Left lobe of liver (tissue), 2 donors: ENCODE results near the gene SETBP1. TPM values are rescaled to one million over a fixed set of nuclear protein-coding genes. Genes with fewer than 3 reads are reported as not detected.

Source experiments
- ATAC-seq: fragments of 200-7000 bp; cut with Tn5 transposase; one replicate; pipeline ENCODE4 v1.9.1; 2020; ENCODE audit warnings: mild to moderate bottlenecking, moderate library complexity
- DNase-seq: peaks from one replicate; pipeline ENCODE4 v3.0.0-alpha.2; 2020; ENCODE audit warnings: low spot score
- total RNA-seq: library from RNA; stranded (reverse); gene quantifications from one replicate; pipeline ENCODE4 v1.2.1, GENCODE V29; 2021
- donor health status: DM: no; HTN: no; CAD: no; lungs with moderate emphysema.
- donor health status: DM: no; HTN: yes; CAD: no.

The SETBP1 gene
- total RNA-seq, 1 donor from 2014 or later: 17.3 TPM

DNA sequence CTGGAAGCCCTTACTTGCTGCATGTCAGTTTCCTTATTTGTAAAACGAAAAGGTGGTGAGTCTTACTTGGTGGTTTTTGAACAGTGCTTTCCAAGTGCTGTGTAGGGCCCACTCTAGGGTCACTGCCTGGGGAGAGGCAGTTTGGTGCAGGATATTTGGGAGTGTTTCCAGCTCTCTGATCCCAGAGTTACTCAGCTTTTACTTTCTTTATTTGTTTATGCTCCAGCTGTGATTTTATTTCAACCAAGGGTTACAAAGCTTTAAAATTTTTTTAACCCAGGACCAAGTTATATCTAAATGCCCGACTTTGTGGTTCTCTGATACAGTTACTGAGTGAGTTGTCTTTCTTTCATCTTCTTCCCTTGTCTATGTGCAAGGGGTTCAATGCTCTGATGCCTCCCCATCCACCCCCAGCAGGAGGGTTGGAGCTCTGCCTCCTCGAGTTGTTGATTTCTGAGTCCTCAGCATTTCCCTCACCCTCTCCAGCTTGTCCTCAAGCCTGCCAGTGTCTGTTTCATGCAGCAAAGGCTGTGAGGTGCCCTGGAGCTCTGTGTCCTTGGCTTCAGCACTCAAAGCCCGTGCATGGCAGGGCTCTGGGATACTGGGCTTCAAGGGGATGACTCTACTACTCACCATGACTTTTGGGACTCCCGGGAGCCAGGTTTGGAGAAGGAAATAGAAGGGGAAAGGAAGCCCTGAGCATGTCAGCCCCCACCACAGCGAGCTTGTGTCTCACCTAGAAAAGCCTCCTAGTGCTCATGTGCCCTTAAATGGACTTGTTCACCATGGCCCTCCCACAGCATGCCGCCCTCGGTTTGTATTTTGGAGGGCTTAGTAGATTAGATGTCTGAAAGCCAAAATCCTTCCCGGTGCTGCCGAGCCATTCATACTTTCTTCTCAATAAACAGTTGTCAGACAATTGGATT lies 236.8 kb downstream of the SETBP1 start:
- peak; percentile 64 for ATAC-seq

DNA sequence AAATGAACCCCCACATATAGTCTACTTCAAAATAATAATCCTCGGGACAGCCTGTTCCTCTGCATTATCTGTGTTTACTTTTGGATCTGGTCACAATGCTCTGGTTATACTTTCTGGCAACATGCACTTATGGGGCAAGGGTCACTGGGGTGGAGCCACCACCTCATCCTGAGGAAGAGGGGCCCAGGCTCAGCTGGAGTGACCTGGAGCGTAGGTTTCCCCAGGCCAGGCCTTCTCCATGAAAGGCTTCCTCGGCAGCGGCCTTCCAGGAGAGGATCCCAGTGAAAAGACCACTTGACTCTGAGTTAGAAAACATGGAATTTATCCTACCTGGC lies 237.4 kb downstream of the SETBP1 start:
- ATAC-seq: peak; percentile 86
- DNase-seq: peak; percentile 77

More for the DNA sequence above, 236.8 kb downstream of the SETBP1 start:
- no peak for DNase-seq

DNA sequence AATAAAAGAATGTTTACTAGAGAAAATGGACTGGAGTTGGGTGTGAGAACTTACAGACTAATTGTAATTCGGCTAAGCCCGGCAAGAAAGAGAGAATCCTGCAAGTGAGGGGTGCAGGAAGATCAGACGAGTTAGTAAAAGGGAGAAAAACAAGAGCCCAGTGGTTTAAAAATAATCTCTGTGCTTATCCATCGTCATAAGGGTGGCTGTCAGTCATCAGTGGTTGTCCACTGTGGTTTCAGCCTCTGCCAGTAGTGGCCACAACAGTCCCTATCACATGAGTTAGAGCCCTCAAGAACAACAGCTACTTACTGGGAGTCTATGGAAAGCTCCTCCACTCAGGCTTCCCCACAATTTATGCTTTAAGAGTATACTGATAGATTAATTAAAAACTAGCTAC lies 239.8 kb downstream of the SETBP1 start:
- ATAC-seq: no peak
- no peak for DNase-seq

DNA sequence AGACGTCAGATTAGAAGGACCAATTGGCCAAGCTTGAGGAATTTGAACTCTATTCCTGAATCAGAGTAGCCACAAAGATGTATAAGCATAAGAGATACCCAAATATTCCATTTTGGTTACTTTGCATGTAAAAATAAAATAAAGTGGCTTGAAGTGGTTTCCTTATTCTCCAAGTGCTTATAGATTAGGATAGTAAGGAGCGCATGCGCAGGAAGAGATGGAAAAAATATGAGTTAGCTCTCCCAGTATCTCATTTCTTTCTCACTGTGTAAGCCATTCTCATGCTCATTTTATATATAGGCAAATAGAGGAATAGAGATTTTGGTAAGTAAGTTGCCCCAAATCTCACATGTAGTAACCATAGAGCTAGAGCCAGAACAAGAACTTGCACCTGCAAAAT lies 241.3 kb downstream of the SETBP1 start:
- DNase-seq (no peak), ATAC-seq (no peak)

DNA sequence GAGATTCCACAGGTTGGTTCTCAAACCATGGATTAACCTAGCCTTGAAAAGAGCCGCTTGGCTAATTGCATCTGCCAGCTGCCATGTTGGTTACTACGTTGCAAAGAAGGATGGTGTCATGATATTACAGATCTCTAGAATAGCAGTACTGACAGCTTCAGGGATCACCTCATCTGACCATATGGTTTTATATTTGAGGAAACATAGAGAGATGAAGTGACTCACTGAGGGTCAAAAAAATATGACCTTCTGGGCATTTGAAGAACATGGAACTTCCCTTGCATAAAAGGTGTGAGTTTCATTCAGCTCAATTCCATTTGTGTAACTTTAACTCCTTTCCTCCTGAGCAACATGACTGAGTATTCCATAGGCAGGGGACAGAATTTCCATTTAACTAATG lies 242.3 kb downstream of the SETBP1 start:
- ATAC-seq: no peak
- no peak for DNase-seq

DNA sequence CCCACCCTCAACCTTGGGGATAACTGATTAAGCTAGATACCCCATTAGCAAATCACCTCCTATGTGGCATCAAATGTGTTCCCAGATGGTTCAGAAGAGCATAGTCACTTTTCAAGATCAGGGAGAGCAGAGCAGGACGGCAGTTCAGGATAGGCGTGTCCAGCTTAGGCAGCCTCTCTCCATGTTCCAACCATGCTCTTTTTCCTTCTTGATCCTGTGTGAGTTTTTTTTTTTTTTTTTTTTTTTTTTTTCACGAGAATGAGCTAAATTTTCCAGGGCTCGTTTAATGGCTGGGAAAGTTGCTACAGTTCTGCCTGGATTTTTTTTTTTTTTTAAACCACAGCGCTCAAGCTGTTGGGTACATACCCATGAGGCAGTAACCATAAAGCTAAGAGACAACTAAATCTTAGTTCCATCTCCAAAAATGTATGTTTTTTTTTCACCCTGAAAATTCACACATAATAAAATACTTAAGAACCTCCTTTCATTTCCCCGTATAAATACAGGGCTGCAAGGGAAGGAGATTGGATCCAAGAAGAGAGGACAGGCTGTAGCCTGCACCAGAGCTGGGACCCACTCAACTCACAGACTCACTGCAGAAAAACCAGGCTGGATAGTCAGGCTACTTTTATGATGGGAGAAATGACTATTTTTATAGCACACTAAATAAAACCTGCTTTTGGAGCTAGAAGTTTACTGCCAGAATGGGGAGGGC lies 244.3 kb downstream of the SETBP1 start:
- DNase-seq (no peak), ATAC-seq (no peak)

DNA sequence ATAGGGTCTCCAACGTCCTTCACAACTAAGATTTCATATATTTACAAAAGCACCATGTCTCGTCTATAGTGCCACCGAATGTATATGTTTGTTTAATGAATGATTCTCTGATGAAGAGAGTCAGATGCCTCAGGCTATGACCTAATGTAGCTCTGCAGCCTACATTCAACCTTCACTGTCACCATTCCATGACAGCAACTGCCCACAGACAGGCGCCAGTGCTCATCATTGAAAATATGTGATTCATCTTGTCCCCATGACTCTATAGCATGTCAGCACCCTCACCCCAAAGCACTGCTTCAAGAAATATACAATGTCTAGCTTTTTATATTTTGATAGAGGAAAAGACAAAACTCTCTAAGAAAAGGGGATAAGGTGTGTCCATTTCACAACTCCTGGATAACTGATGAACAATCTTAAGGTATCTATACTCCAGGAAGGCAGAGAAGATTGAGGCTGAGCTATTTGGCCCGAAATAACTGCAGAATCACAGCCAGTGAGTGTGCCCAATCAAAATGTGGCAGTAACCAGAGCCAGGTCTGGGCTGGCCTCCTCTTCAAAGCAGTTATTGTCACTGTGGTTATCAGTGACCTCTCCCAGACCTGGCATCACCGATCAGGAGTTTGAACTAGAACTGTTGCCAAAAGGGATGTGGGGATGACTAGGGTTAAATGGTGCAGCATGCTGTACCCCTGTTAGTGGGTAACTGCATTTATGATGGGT lies 246.6 kb downstream of the SETBP1 start:
- ATAC-seq: peak; percentile 56
- DNase-seq: no peak

DNA sequence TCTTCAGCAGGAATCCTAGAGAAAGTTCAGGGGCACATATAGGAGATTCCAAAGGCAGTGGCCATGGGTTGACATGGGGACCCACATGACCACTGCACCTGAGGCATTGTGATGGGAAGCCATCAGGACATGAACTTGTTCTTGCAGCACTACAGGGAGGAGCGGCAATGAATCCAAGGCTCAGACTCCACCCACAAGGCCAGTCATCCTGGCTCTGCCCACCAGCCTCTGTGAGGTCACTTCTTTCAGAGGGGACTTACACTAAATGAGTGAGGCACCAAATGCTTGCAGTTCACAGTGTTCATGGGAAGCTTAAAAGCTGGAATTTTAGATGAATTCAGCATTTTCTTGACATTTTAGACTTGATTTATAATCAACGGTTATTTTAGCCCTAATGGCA lies 254.2 kb downstream of the SETBP1 start:
- DNase-seq (no peak), ATAC-seq (no peak)

DNA sequence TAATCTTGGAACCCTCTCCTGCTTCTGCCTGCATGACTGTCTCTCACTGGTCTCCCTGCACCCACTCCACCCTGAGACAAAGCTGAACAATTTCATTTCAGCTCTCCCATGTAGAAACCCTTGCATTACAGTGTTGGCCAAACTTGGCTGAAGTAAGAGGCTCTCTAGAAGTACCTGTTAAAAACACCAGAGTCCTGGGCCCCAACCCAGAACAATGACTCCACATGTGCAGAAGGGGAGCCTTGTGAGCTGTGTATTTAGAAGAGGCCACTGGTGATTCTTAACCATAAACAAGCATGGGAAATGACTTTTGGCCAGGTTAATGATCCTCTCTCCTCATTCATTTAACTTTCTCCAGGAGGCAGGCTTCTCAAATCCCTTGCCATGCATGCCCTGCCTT lies 254.8 kb downstream of the SETBP1 start:
- DNase-seq: no peak
- ATAC-seq: no peak

DNA sequence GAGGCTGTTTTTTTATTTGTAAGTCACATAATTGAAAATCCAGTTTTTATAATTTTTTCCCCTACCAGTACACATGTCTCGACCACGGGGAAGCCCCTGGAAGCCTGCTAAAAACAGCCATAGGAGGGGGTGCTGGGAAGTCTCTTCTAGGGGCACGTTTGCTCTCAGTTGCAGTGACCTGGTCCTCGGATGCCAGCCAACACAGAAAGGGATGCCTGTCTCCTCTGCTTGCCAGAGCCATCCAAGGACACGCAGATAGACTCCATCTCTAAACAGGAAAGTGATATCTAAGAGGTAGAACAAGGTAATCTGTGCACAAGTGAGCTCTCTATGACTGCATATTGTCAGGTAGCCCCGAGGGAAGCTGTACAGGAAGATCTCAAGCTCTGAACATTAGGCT lies 255.8 kb downstream of the SETBP1 start:
- ATAC-seq: no peak
- DNase-seq: no peak

DNA sequence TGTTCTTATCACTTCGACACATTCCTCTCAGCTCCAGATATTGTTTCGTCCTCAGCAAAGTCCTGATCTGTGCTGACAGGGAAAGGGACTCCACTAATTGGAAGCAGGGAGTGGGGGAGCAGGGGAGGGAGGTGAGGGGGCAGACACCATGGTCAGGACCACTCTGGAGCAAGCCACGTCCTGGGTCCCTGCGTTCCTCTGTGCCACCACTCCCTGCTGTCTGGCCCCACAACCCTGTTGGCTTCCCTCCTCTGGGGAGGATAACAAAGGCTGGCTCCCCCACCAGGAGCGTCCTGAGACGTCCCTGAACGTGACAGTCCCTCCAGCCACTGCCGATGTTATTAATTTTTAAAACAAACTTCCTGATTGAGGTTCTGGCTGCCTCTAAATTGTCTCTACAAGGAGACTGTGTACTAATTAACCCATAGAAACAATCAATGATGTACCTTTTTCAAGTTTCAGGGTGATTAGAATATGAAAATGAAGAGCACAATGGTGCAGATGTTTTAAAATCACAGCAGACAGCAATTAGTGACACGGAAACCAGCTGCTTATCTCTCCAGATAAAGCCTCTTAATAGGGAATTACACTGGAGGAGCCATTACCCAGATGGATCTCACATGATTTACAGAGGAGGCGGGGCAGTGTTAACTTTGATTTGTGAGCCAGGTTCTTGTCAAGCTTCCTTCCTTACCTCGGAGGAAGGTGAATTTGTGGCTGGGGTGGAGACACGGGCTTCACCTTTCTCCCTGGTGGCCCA lies 257.5 kb downstream of the SETBP1 start:
- ATAC-seq: no peak
- DNase-seq: no peak

DNA sequence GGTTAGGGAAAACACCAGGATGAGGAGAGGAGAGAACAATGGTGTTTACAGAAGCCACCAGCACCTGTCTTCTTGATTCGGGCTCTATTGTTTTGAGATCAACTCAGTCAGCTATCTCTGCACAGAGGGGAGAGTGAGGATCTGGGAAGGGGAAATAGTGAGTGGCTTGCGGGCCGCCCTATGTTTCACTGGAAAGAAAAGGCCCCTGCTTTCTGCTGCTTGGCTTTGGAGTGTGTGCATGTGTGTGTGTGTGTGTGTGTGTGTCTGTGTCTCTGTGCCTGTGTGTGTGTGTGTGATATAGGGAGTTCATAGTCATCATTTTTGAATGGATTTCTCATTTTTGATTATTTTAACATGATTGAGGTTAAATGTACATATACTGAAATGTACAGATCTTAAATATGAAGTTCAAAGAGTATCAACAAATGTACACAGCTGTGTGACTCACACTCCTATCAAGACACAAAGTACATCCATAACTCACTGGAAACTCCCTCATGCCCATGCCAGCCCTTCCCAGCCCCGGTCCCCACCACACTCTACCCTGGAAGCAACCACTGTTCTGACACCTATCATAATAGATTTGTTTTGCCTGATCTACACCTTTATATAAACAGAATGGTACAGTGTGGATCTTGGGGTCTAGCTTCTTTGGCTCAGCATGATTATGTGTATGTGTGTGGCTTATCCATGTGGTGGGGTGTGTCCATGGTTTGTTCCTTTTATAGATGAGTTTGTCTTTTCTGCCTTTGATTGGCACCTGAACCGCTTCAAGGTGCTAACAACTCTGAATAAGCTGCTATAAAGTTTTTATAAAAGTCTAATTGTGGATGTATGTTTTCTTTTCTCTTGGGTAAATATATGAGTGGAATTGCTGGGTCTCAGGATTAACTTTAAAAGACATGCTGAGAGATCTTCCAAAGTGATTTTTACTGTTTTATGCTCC lies 258.3 kb downstream of the SETBP1 start:
- ATAC-seq (no peak), DNase-seq (no peak)

DNA sequence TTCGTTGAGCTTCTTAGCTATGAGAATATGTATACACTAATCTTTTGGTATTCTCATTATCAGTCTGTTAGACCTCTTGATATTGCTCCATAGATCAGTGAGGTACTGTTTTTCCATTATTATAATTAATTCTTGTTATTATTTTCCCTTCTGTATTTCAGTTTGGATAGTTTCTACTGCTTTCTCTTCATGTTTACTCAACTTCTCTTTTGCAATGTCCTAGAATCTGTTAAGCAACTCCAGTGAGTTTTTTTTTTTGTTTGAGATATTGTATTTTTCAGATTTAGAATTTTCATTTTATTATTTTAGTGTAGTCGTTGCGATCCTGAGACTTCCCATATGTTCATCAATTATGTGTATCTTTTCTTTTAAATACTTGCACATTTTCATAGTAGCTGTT lies 260.8 kb downstream of the SETBP1 start:
- peak; percentile 54 for ATAC-seq
- DNase-seq: no peak

DNA sequence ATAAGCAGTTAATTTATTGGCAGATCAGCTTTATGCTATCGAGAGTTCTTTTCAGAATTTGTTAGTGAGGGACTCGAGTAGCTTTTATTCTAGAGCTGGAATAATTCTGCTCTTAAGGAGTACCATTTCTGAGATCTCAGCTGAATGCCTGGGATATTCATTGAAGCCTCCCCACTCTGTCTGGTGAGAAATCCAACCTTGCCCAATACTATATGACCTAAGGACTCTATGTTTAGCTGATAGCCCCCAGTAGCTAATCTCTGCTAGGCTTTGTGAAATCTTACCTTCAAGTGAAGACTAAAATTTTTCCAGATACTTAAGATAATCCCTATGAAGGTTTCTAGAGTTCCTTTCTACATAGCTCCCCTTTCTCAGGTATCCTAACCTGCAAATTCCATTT lies 261.4 kb downstream of the SETBP1 start:
- DNase-seq (no peak), ATAC-seq (peak; percentile 15)

DNA sequence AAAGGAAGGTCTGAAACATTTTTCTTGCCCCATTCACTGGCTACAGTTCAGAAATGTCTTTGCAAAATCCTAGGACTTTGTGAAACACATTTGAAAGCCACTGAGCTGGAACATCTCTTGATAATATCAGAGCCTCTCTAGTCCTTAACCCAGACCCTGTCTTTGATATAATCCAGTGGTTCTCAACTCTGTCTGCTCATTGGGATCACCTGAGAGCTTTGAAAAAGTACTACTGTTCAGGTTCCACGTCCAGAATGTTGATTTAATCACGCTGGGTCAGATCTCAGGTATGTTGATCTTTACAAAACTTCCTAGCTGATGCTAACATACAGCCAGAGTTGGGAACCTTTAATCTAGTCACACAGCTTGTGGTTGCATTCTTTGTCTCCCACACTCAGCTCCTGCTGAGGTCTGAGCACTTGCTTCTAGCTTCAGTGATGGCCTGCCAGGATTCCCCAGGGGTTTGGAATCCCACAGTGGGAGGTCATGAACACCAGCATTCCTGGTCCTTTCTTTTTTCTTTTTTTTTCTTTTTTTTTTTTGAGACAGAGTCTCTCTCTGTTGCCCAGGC lies 262.7 kb downstream of the SETBP1 start:
- DNase-seq: no peak
- ATAC-seq: peak; percentile 53

DNA sequence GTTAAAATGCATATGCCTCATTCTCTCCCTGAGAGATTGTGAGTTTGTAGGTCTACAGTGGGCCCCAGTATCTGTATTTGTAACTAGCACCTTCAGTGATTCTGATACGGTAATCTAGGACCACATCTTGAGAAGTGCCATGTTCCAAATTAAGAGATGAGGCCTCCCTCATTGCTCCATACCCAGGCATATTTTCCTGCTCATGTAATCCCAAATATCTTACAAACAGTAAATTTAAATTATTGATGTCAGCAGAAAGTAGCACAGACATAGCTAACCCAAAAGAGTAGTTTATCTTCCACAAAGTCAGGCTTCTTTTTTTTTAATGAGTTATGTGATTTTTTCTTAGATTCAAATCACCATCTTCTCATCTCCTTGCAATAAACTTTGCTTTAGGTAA lies 263.8 kb downstream of the SETBP1 start:
- DNase-seq: no peak
- no peak for ATAC-seq

DNA sequence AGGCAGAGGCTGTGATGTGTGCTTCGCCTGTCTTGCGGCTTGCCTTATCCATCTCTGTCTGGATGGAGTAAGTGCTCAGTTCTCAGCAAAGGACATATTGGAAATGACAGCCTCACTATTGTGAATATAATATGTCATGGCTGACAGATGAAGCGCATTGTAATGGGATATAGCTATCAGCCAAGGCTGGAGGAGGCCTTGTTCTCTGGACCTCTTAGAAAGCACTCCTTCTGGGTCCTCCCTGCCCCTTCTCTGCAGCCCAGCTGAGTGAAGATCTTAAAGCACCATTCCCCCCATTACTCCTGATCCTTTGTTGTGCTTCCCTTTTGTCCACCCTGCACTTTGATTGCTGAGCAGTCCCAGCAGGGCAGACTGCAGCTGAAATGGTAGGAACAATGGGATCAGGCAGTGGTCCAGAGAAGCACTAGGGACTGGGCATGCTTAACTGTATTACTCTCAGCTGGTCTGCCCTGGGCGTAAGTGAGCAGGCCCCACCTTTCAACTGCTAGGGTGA lies 265.3 kb downstream of the SETBP1 start:
- ATAC-seq (peak; percentile 15), DNase-seq (no peak)

DNA sequence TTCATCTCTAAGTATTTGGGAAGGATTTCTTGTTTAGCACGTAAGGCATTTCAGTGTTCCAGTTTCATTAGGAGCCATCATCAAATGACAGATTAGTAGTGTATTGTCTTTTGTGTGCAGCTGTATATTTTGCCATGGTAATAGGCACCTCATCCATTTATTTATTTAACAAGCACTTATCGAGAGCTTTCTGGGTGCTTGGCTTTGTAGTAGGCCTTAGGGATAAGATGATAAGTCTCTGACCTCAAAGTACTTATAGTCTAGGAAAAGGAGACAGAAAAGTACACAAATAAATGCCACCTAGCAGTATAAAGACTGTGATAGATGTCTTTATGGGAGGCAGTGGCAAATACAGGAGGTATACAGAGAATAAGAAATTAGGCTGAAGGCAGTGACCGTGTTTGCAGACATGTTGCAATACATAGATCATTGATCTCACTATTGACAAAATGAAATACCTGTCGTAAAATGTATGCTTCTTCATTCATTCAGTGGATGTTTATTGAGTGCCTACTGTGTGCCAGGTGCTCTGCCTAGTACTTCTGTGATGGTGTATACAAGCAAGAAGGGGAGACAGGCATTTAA lies 265.9 kb downstream of the SETBP1 start:
- ATAC-seq (peak; percentile 50), DNase-seq (no peak)

DNA sequence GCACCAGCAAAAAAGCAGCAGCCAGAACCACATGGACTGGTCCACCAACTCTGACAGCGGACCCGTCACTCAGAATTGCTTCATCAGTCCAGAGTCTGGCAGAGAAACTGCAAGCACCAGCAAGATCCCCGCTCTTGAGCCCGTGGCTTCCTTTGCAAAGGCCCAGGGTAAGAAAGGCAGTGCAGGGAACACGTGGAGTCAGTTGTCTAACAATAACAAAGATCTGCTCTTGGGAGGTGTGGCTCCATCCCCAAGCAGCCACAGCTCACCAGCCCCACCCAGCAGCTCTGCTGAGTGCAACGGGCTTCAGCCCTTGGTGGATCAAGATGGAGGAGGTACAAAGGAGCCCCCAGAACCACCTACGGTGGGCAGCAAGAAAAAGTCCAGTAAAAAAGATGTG lies 269.3 kb downstream of the SETBP1 start:
- ATAC-seq: peak; percentile 28
- no peak for DNase-seq
